ENCODE data around the gene HIPK2.

DNA sequence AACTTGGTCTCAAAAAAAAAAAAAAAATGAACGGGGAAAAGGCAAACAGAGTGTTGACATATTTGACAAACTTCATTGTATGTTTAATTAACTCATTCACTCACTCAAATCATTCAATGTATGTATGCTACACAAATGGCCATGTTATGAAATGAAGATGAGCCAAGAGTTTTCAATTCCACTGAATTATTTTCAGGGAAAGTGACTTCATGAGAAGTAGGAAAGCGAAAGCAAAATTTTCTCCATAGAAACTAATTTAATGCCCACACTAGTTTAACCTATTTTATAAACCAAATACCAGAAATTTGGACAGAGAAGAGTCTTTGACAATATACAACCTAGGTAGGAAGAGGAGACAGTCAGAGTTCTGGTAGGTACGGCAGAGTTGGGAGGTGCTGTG is 119.5 kb downstream of the HIPK2 start:
- TF ChIP-seq, protein P1, sequence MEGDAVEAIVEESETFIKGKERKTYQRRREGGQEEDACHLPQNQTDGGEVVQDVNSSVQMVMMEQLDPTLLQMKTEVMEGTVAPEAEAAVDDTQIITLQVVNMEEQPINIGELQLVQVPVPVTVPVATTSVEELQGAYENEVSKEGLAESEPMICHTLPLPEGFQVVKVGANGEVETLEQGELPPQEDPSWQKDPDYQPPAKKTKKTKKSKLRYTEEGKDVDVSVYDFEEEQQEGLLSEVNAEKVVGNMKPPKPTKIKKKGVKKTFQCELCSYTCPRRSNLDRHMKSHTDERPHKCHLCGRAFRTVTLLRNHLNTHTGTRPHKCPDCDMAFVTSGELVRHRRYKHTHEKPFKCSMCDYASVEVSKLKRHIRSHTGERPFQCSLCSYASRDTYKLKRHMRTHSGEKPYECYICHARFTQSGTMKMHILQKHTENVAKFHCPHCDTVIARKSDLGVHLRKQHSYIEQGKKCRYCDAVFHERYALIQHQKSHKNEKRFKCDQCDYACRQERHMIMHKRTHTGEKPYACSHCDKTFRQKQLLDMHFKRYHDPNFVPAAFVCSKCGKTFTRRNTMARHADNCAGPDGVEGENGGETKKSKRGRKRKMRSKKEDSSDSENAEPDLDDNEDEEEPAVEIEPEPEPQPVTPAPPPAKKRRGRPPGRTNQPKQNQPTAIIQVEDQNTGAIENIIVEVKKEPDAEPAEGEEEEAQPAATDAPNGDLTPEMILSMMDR (IDR thresholded peaks at IDR 0.05; ENCODE audit: low read length): no peak
- no peak for TF ChIP-seq EZH2 (IDR thresholded peaks at IDR 0.05; ENCODE audit: borderline replicate concordance, low read length)

Measured in OCI-LY1 (cell line).